GM23338 (cell line): ENCODE results near the gene EGF.

ENCODE experiments used
- CREB1 ChIP-seq: fragments of 250-450 bp; sonication (Bioruptor Pico); IDR thresholded peaks from 2 replicates; pipeline ENCODE4 v1.5.0; 2020; ENCODE audit warnings: low read depth, mild to moderate bottlenecking, moderate library complexity
- CTCF ChIP-seq, 2 experiments: fragments of 200-600 bp in 1 of 2; sonication (generic) in 1 of 2; conservative IDR thresholded peaks; 2 replicates each; pipeline versions ENCODE4 v1.5.1 to v1.6.1; 2016 to 2017; ENCODE audit warnings: antibody characterized with exemption in 2 of 2, low read depth in 2 of 2, mild to moderate bottlenecking in 2 of 2, moderate library complexity in 1 of 2
- EZH2 ChIP-seq: fragments of 200-600 bp; sonication (generic); IDR thresholded peaks from one replicate; pipeline ENCODE4 v1.8.0; 2017; ENCODE audit warnings: antibody characterized with exemption, mild to moderate bottlenecking, low read depth; ENCODE audit not compliant: unreplicated experiment
- JUNB ChIP-seq: IDR thresholded peaks from one replicate; pipeline ENCODE4 v1.6.1; 2016; ENCODE audit warnings: antibody characterized with exemption; ENCODE audit not compliant: unreplicated experiment
- NANOG ChIP-seq: IDR thresholded peaks from 2 replicates; pipeline ENCODE4 v1.6.1; 2016; ENCODE audit warnings: antibody characterized with exemption, borderline replicate concordance
- POLR2AphosphoS5 ChIP-seq: IDR thresholded peaks from 2 replicates; pipeline ENCODE4 v1.6.1; 2016; ENCODE audit warnings: antibody characterized with exemption, low read depth
- STAT1 ChIP-seq: IDR thresholded peaks from one replicate; pipeline ENCODE4 v1.6.1; 2016; ENCODE audit warnings: antibody characterized with exemption; ENCODE audit not compliant: unreplicated experiment
- ZNF331 ChIP-seq: fragments of 250-450 bp; sonication (Bioruptor Pico); IDR thresholded peaks from 2 replicates; pipeline ENCODE4 v1.5.0; 2020; ENCODE audit warnings: low read depth, mild to moderate bottlenecking, moderate library complexity
- TF ChIP-seq, protein P1 (sequence below): IDR thresholded peaks from one replicate; pipeline ENCODE4 v1.6.1; 2018; ENCODE audit warnings: antibody characterized with exemption; ENCODE audit not compliant: unreplicated experiment

DNA sequence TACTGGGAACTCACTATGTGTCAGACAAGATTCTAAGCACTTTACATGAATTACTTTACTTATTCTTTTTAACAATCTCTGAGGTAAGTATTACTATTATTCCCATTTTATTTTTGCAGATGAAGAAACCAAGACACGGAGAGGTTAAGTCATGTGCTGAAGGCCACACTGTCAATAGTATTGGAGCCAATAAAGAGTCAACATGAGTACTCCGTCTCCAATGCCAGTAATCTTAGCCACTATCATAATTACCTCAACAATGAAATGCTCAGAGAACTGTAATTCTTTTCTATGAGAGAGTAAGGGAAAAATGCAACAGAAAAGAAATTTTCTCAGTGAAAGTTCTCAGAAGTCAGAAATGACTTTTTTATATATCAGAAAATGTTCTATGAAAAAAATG, 12.7 kb downstream of the EGF start:
- no peak for TF ChIP-seq JUNB
- no peak for TF ChIP-seq EZH2
- TF ChIP-seq STAT1, result no peak
- TF ChIP-seq CTCF (conservative IDR thresholded peaks at IDR 0.05; ENCODE audit: low read depth in 2 of 2), result no peak
- TF ChIP-seq POLR2AphosphoS5, result no peak
- TF ChIP-seq CREB1 (CRISPR knock-in tag), result no peak
- TF ChIP-seq NANOG, result no peak
- no peak for TF ChIP-seq ZNF331 (CRISPR knock-in tag)
- TF ChIP-seq, protein P1, sequence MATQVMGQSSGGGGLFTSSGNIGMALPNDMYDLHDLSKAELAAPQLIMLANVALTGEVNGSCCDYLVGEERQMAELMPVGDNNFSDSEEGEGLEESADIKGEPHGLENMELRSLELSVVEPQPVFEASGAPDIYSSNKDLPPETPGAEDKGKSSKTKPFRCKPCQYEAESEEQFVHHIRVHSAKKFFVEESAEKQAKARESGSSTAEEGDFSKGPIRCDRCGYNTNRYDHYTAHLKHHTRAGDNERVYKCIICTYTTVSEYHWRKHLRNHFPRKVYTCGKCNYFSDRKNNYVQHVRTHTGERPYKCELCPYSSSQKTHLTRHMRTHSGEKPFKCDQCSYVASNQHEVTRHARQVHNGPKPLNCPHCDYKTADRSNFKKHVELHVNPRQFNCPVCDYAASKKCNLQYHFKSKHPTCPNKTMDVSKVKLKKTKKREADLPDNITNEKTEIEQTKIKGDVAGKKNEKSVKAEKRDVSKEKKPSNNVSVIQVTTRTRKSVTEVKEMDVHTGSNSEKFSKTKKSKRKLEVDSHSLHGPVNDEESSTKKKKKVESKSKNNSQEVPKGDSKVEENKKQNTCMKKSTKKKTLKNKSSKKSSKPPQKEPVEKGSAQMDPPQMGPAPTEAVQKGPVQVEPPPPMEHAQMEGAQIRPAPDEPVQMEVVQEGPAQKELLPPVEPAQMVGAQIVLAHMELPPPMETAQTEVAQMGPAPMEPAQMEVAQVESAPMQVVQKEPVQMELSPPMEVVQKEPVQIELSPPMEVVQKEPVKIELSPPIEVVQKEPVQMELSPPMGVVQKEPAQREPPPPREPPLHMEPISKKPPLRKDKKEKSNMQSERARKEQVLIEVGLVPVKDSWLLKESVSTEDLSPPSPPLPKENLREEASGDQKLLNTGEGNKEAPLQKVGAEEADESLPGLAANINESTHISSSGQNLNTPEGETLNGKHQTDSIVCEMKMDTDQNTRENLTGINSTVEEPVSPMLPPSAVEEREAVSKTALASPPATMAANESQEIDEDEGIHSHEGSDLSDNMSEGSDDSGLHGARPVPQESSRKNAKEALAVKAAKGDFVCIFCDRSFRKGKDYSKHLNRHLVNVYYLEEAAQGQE, result no peak
